ENCODE measurements around the gene TUBAL3. TPM values are rescaled to one million over a fixed set of nuclear protein-coding genes. Genes with fewer than 3 reads are reported as not detected.

TUBAL3 gene
- total RNA-seq, 1 donor from 2014 or later, result not detected

- Histone ChIP-seq H4K20me1 (ENCODE audit: insufficient read depth, low read length) (peaks cover 5% of the 10 kb centered on the region), H3K36me3 (ENCODE audit: insufficient read depth, low read length) (peaks cover 2% of the 10 kb centered on the region), H3K27me3 (ENCODE audit: insufficient read depth, low read length) (no peaks in the 10 kb centered on the region), H3K4me2 (ENCODE audit: low read length) (no peak overlapping the region), H3K79me2 (ENCODE audit: insufficient read depth, low read length) (peaks cover 89% of the 10 kb centered on the region), H3K4me3 (ENCODE audit: insufficient read depth, low read depth, low read length) (no peak overlapping the region), H3K4me1 (ENCODE audit: insufficient read depth, low read length) (peaks cover 3% of the 10 kb centered on the region), H2AFZ (ENCODE audit: low read depth, low read length) (no peak overlapping the region), H3K27ac (ENCODE audit: low read depth, low read length) (no peak overlapping the region), H3K9me3 (ENCODE audit: insufficient read depth, low read depth, low read length) (no peaks in the 10 kb centered on the region), H3K9ac (ENCODE audit: low read length) (no peak overlapping the region)
- no peak for FAIRE-seq
- Mint-ChIP-seq H3K4me1 (ENCODE audit: low read depth, unreplicated experiment) (peaks cover 3% of the 10 kb centered on the region), H3K36me3 (ENCODE audit: low read depth, unreplicated experiment) (no peaks in the 10 kb centered on the region), H3K27me3 (ENCODE audit: low read depth, unreplicated experiment) (no peaks in the 10 kb centered on the region), H3K4me3 (ENCODE audit: unreplicated experiment) (no peak overlapping the region), H3K27ac (ENCODE audit: unreplicated experiment) (no peak overlapping the region), H3K9me3 (ENCODE audit: unreplicated experiment) (no peaks in the 10 kb centered on the region)
- TF ChIP-seq EZH2 (IDR thresholded peaks at IDR 0.05; ENCODE audit: insufficient read depth, low read length), result no peak
- no peak for TF ChIP-seq CTCF (IDR thresholded peaks at IDR 0.05; ENCODE audit: insufficient read depth, low read depth, low read length)
- DNase-seq (ENCODE audit: low read depth), result peak; percentile 66
Measured at GRCh38 chr10:5423771-5424170, 19.1 kb upstream of the TUBAL3 start.

GRCh38 chr10:5419466-5420094 lies 15.0 kb upstream of the TUBAL3 start:
- FAIRE-seq (no peak), DNase-seq (ENCODE audit: low read depth) (peak; percentile 65)
- no peak overlapping the region for H3K27ac ChIP-seq (ENCODE audit: low read depth, low read length)
- H3K27me3 ChIP-seq (ENCODE audit: insufficient read depth, low read length), result no peaks in the 10 kb centered on the region
- no peaks in the 10 kb centered on the region for H3K36me3 Mint-ChIP-seq (ENCODE audit: low read depth, unreplicated experiment)
- no peak overlapping the region for H2AFZ ChIP-seq (ENCODE audit: low read depth, low read length)
- H3K27me3 Mint-ChIP-seq (ENCODE audit: low read depth, unreplicated experiment), result no peaks in the 10 kb centered on the region
- peaks cover 4% of the 10 kb centered on the region for H3K9me3 Mint-ChIP-seq (ENCODE audit: unreplicated experiment)
- H3K4me3 Mint-ChIP-seq (ENCODE audit: unreplicated experiment), result no peak overlapping the region
- TF ChIP-seq CTCF (IDR thresholded peaks at IDR 0.05; ENCODE audit: insufficient read depth, low read depth, low read length) (no peak), EZH2 (IDR thresholded peaks at IDR 0.05; ENCODE audit: insufficient read depth, low read length) (no peak)
- H3K4me2 ChIP-seq (ENCODE audit: low read length), result no peak overlapping the region
- no peak overlapping the region for H3K4me3 ChIP-seq (ENCODE audit: insufficient read depth, low read depth, low read length)
- H4K20me1 ChIP-seq (ENCODE audit: insufficient read depth, low read length), result peaks cover 5% of the 10 kb centered on the region
- H3K9ac ChIP-seq (ENCODE audit: low read length), result no peak overlapping the region
- H3K4me1 ChIP-seq (ENCODE audit: insufficient read depth, low read length), result no peaks in the 10 kb centered on the region
- H3K4me1 Mint-ChIP-seq (ENCODE audit: low read depth, unreplicated experiment), result no peaks in the 10 kb centered on the region
- no peak overlapping the region for H3K27ac Mint-ChIP-seq (ENCODE audit: unreplicated experiment)
- H3K9me3 ChIP-seq (ENCODE audit: insufficient read depth, low read depth, low read length), result no peaks in the 10 kb centered on the region
- no peaks in the 10 kb centered on the region for H3K36me3 ChIP-seq (ENCODE audit: insufficient read depth, low read length)
- H3K79me2 ChIP-seq (ENCODE audit: insufficient read depth, low read length), result peaks cover 100% of the 10 kb centered on the region

- Mint-ChIP-seq H3K4me3 (ENCODE audit: unreplicated experiment) (no peak overlapping the region), H3K27ac (ENCODE audit: unreplicated experiment) (no peak overlapping the region)
- no peak for DNase-seq (ENCODE audit: low read depth)
Measured at GRCh38 chr10:5418584-5418983, 14.0 kb upstream of the TUBAL3 start.

More at GRCh38 chr10:5418584-5418983, 14.0 kb upstream of the TUBAL3 start:
- H2AFZ ChIP-seq (ENCODE audit: low read depth, low read length), result no peak overlapping the region
- no peaks in the 10 kb centered on the region for H3K9me3 ChIP-seq (ENCODE audit: insufficient read depth, low read depth, low read length)
- H3K4me3 ChIP-seq (ENCODE audit: insufficient read depth, low read depth, low read length), result no peak overlapping the region
- H3K27me3 ChIP-seq (ENCODE audit: insufficient read depth, low read length), result no peaks in the 10 kb centered on the region
- peaks cover 5% of the 10 kb centered on the region for H4K20me1 ChIP-seq (ENCODE audit: insufficient read depth, low read length)
- H3K4me1 ChIP-seq (ENCODE audit: insufficient read depth, low read length), result no peaks in the 10 kb centered on the region
- H3K9ac ChIP-seq (ENCODE audit: low read length), result no peak overlapping the region
- no peaks in the 10 kb centered on the region for H3K4me1 Mint-ChIP-seq (ENCODE audit: low read depth, unreplicated experiment)
- H3K4me2 ChIP-seq (ENCODE audit: low read length), result no peak overlapping the region
- H3K79me2 ChIP-seq (ENCODE audit: insufficient read depth, low read length), result peaks cover 100% of the 10 kb centered on the region
- peaks cover 4% of the 10 kb centered on the region for H3K9me3 Mint-ChIP-seq (ENCODE audit: unreplicated experiment)
- TF ChIP-seq EZH2 (IDR thresholded peaks at IDR 0.05; ENCODE audit: insufficient read depth, low read length), result no peak
- TF ChIP-seq CTCF (IDR thresholded peaks at IDR 0.05; ENCODE audit: insufficient read depth, low read depth, low read length), result no peak
- no peaks in the 10 kb centered on the region for H3K27me3 Mint-ChIP-seq (ENCODE audit: low read depth, unreplicated experiment)
- no peaks in the 10 kb centered on the region for H3K36me3 Mint-ChIP-seq (ENCODE audit: low read depth, unreplicated experiment)
- no peak for FAIRE-seq
- no peaks in the 10 kb centered on the region for H3K36me3 ChIP-seq (ENCODE audit: insufficient read depth, low read length)
- H3K27ac ChIP-seq (ENCODE audit: low read depth, low read length), result no peak overlapping the region

Measured in astrocyte (in vitro differentiated cells and primary cell).